DND-41 (cell line): ENCODE results near the gene SNX19.

Source experiments
- EZH2 ChIP-seq: IDR thresholded peaks from 3 replicates; pipeline ENCODE4 v1.6.1; 2012; ENCODE audit warnings: borderline replicate concordance, low read depth, mild to moderate bottlenecking, moderate library complexity, low read length, inconsistent platforms; ENCODE audit not compliant: severe bottlenecking
- TF ChIP-seq, protein P1 (sequence below): IDR thresholded peaks from 2 replicates; pipeline ENCODE4 v1.5.1; 2012; ENCODE audit warnings: borderline replicate concordance, low read length, moderate library complexity, mild to moderate bottlenecking; ENCODE audit not compliant: poor library complexity, severe bottlenecking; ENCODE audit errors: extremely low read depth

DNA sequence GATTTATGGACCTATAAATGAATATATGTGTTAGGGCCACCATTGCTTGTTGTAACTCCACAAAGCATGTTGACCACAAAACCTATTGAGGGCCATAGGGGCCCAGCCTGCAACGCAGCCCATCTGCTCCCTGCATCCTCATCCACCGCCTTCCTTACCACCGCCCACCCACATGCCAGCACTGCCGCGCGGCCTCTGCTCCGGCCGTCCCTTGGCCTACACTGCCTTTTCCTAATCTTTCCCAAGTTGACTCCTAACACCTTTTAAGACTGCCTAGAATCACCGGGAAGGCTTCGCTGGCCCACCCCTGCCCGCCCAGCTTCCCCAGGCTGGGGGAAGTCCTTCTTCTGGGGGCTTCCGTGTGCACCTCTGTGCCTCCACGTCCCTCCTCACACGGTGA lies 55.0 kb downstream of the SNX19 start:
- TF ChIP-seq, protein P1, sequence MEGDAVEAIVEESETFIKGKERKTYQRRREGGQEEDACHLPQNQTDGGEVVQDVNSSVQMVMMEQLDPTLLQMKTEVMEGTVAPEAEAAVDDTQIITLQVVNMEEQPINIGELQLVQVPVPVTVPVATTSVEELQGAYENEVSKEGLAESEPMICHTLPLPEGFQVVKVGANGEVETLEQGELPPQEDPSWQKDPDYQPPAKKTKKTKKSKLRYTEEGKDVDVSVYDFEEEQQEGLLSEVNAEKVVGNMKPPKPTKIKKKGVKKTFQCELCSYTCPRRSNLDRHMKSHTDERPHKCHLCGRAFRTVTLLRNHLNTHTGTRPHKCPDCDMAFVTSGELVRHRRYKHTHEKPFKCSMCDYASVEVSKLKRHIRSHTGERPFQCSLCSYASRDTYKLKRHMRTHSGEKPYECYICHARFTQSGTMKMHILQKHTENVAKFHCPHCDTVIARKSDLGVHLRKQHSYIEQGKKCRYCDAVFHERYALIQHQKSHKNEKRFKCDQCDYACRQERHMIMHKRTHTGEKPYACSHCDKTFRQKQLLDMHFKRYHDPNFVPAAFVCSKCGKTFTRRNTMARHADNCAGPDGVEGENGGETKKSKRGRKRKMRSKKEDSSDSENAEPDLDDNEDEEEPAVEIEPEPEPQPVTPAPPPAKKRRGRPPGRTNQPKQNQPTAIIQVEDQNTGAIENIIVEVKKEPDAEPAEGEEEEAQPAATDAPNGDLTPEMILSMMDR, result no peak
- no peak for TF ChIP-seq EZH2
